DMS 273 (cell line): Measurements from ENCODE around the gene PMF1.

Experiments used
- DNase-seq: peaks from one replicate; lab custom pipeline; 2025; ENCODE audit not compliant: unreplicated experiment; lab: John Stamatoyannopoulos, UW

Gene PMF1

DNA sequence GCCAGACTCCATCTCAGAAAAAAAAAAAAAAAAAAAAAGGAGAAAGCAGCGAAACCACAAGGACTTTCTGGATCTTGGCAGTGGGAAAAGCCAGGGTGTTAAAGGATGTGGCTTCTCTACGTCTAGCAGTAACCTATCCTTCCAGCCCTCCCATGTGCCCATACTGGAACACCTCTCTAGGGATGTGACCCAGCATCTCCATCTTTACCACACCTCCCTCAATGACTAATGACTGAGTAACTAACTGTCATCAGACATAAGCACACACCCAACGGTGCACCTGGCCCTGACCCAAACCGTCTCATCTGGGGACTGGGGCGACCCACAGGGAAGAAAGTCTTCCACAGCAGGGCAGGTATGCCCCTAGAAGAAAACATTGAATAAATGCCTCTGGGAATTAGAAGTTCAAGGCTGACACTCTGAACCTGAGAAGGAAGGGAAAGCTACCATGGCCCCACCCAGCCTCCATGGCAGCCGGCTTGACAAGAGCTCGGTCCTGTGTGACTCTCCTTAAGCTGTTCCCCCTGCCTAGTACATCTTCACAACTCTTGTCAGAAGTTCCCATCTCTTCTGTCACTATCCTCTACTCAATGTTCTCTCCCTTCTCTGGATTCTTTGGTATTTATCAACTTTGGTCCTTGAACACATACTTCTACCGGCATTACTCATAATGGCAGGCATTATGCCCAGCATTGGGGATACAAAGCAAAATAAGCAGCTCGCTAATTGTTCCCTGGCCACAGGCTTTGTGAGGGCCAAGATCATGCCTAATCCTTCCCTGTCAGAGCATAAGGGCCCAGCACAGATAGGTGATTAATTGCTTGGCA is 49.9 kb downstream of the PMF1 start:
- no peak for DNase-seq

DNA sequence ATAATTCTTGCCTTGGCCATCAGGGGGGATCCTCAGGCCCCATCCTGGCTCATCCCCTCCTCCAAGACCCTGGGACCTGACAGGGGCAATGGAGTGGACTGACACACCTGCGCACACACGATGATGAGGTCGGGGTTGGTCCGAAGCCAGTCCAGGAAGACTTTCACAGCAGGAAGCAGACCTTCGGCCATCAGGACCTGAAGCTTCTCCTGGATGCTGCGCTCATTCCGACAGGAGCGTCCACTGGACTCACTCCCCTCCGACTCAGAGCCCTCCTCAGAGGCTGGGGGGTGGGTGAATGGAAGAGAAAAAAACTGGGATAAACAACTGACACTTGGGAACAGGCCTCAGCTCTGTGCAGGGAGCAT is 50.5 kb downstream of the PMF1 start:
- no peak for DNase-seq

DNA sequence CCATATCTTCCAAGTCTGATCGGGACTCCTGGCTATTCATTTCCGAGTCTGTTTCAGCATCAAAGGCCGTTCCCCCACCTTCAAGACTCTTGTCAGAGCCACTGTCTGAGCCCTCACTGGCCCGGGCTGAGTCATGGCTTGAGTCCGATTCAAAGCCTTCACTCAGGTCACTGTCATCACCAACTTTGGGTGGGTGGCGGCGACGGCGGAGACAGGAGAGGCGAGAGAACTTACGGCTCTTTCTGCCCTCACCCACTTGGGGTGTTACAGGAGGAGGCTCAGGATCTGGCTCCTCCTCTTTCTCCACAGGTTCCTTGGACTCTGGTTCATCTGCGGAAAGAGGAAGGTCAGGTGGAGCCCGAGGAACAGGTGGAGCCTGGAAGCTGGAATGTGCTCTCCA is 53.2 kb downstream of the PMF1 start:
- no peak for DNase-seq

DNA sequence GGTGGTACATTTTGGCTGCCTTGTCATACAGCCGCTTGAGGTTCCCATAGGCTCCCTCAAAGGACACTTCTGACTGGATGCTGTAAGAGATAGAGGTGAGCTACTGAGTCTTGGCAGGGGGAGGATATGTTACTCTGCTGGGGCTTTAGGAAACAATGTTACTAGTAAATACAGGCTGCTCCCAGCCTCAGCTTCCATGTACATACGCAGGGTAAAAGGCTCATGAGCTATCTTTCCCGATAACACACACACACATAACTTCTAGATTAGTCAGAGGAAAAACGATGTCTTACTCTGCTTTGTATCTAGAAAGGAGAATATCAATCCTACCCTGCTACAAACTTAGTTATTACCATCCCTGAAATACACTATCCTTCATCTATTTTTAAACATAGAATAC is 55.5 kb downstream of the PMF1 start:
- DNase-seq, result no peak

- no peak for DNase-seq
These were observed 57.5 kb downstream of the PMF1 start for GRCh38 chr1:156270314-156270713.

DNA sequence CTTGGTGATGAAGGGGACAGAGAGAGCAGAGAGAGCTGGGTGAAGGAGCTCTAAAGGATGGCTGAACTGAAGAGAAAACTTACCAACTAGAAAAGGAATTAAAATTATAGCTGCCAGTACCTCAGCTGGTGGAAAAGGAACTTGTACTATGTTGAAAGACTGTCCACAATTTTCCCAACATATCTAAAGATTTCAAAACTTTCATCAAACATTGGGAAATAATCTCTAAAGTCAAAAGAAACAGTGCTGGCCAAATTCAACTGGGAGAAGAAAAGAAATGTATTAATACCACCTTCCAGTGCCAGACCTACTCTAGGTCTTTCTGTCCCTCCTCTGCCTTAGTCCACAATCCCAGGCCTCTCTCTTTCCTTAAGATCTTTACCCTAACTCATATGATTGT is 63.7 kb downstream of the PMF1 start:
- DNase-seq, result no peak

DNA sequence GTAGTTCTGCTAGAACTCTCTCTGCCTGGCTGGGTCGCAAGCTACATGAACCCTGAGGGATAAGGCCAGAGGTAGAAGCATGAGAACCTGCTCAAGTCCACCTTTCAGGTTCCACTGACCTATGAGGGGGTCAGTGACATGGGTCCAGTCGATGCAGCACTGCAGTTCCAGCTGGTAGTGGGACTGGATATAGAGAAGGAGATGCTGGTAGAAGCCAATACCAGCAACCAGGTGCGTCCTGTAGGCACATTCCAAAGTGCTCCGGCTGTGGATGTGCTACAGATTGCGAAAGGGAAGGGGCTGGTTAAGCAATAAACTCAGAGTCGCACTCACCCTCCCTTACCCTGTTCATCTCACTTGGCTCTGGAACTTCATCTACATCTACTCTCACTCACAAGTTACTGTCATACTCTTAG is 64.2 kb downstream of the PMF1 start:
- DNase-seq, result no peak

- DNase-seq, result no peak
These were observed 67.0 kb downstream of the PMF1 start for GRCh38 chr1:156279837-156280236.

GRCh38 chr1:156281281-156281680 is 68.5 kb downstream of the PMF1 start:
- peak; percentile 68 for DNase-seq

GRCh38 chr1:156281693-156282478 is 69.1 kb downstream of the PMF1 start:
- DNase-seq, result peak; percentile 77

GRCh38 chr1:156282479-156283222 is 69.8 kb downstream of the PMF1 start, which contains the start of gene SMG5:
TSS of gene SMG5 (minus strand) at chr1:156282825. CDS start at chr1:156282680, 145 bp downstream.
- peak; percentile 100 for DNase-seq

GRCh38 chr1:156283521-156283920 is 70.7 kb downstream of the PMF1 start:
- DNase-seq, result no peak

DNA sequence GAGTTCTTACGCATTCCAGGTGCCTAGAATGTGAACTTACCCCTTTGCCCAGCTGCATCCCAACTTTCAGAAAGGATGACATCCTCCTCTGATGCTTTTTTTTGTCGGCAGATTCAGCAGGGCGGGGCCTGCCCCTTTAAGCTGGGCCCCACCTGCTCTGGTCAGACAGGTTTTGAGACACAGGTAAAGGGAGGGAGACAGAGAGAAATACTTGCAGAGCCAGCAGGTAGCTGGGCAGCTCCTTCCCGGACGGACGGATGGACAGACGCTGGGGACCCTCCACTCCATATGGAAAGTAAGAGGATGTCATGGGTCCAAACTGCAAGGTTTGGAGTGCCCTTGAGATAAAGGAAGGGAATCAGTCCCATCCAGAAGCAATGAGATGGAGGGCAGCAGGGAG is 71.3 kb downstream of the PMF1 start, which contains the start of gene TMEM79:
TMEM79 (plus strand) TSS at position 214 of the 400 bp plus-strand sequence. CDS start 902 bp downstream, outside the sequence.
- no peak for DNase-seq

DNA sequence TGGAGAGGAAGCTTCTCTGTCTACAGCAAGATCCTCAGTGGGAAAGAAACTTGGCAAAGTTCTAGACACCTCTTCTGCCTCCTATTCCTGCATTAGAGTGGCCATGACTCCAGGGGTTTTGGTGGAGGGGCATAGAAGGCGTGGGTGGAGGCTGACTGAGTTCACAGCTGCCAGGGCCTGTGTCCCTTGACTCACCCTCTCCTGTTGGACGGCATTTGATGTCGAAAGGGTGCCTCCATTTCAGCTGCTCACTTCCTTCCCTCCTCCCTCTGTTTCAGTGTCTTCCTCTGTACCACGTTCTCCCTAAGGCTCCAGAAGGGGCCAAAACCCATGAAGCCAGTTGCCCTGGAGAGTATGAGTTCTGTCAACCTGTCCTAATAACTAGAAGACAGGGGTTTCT is 72.0 kb downstream of the PMF1 start:
- no peak for DNase-seq

DNA sequence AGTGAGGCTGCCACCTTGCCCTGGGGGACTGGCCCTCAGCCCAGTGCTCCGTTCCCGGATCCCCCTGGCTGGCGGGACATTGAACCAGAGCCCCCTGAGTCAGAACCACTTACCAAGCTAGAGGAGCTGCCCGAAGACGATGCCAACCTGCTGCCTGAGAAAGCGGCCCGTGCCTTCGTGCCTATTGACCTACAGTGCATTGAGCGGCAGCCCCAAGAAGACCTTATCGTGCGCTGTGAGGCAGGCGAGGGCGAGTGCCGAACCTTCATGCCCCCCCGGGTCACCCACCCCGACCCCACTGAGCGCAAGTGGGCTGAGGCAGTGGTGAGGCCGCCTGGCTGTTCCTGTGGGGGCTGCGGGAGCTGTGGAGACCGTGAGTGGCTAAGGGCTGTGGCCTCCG is 72.6 kb downstream of the PMF1 start:
- no peak for DNase-seq

DNA sequence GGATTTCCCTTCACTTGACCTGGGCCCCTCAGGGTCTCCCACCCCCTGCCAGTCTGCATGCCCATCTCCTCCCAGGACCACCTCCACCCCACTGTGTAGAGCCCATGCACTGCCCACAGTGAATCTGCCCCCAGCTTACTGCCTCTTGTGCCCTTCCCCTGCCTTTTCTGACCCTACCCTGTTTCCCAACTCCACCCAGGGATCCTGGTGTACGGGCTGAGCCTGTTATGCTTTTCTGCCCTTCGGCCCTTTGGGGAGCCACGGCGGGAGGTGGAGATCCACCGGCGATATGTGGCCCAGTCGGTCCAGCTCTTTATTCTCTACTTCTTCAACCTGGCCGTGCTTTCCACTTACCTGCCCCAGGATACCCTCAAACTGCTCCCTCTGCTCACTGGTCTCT is 73.3 kb downstream of the PMF1 start:
- no peak for DNase-seq
